Common myeloid progenitor, CD34-positive (primary cell): Measurements from ENCODE around the gene CDH26.
A peak's percentile ranks its signal among the peaks of the same experiment; 100 is the strongest.

Experiments
- CTCF ChIA-PET: fragments of 350-600 bp; sonication (Branson Sonifier 250); formaldehyde crosslinking; loops from one replicate; lab custom pipeline; 2021; ENCODE audit warnings: antibody characterized with exemption; lab: Charles Lee
- POLR2A ChIA-PET: fragments of 350-600 bp; sonication (Branson Sonifier 250); formaldehyde crosslinking; loops from one replicate; lab custom pipeline; 2021; ENCODE audit warnings: antibody characterized with exemption; lab: Charles Lee
- DNase-seq, 3 donors: peaks; one replicate each; pipeline versions ENCODE4 v3.0.0 to v3.0.0-alpha.2; 2013
- H3K27ac ChIP-seq, 2 experiments: 1 replicate in 1 of 2; 2 replicates in 1 of 2; pipeline ENCODE4 v1.7.0; 2013; ENCODE audit warnings: inconsistent platforms in 2 of 2, low read length in 2 of 2, mild to moderate bottlenecking in 2 of 2, low read depth in 1 of 2, moderate library complexity in 1 of 2; ENCODE audit not compliant: severe bottlenecking in 2 of 2, insufficient read depth in 1 of 2, poor library complexity in 1 of 2
- H3K27me3 ChIP-seq, 5 experiments: replicated peaks in 2 of 5; 1 replicate in 3 of 5; 2 replicates in 2 of 5; pipeline versions ENCODE4 v1.6.1 to v1.7.0; 2013; ENCODE audit warnings: low read length in 4 of 5, mild to moderate bottlenecking in 2 of 5, moderate library complexity in 2 of 5, inconsistent platforms in 1 of 5; ENCODE audit not compliant: insufficient read depth in 5 of 5, control insufficient read depth in 4 of 5
- H3K36me3 ChIP-seq, 4 experiments: 1 replicate in 2 of 4; 2 replicates in 2 of 4; pipeline versions ENCODE4 v1.6.1 to v1.7.0; 2013; ENCODE audit warnings: low read length in 3 of 4, control low read depth in 1 of 4, mild to moderate bottlenecking in 1 of 4; ENCODE audit not compliant: control insufficient read depth in 4 of 4, insufficient read depth in 4 of 4
- H3K4me1 ChIP-seq, 4 experiments: 1 replicate in 3 of 4; 2 replicates in 1 of 4; pipeline versions ENCODE4 v1.6.1 to v1.7.1; 2013; ENCODE audit warnings: low read length in 3 of 4, mild to moderate bottlenecking in 3 of 4, control low read depth in 1 of 4, inconsistent platforms in 1 of 4, moderate library complexity in 1 of 4; ENCODE audit not compliant: control insufficient read depth in 4 of 4, insufficient read depth in 4 of 4; ENCODE audit errors: control extremely low read depth in 1 of 4
- H3K4me3 ChIP-seq, 7 experiments: 1 replicate in 4 of 7; 2 replicates in 3 of 7; pipeline versions ENCODE4 v1.5.1 to v1.7.0; 2013; ENCODE audit warnings: mild to moderate bottlenecking in 7 of 7, low read length in 6 of 7, moderate library complexity in 6 of 7, inconsistent platforms in 2 of 7, low read depth in 2 of 7, control low read depth in 1 of 7; ENCODE audit not compliant: insufficient read depth in 4 of 7, control insufficient read depth in 1 of 7; ENCODE audit errors: extremely low read depth in 1 of 7
- H3K9me3 ChIP-seq, 5 experiments: 1 replicate in 4 of 5; 2 replicates in 1 of 5; pipeline versions ENCODE4 v1.6.1 to v1.7.1; 2013; ENCODE audit warnings: low read length in 4 of 5, mild to moderate bottlenecking in 2 of 5, inconsistent platforms in 1 of 5, low read depth in 1 of 5, moderate library complexity in 1 of 5; ENCODE audit not compliant: control insufficient read depth in 4 of 5, insufficient read depth in 2 of 5; ENCODE audit errors: control extremely low read depth in 1 of 5
- WGBS: methylation state at CpG from one replicate; pipeline ENCODE4 v1.1.5; 2013; ENCODE audit not compliant: insufficient coverage; 5-methylcytosine and 5-hydroxymethylcytosine counted together

CDH26 gene

GRCh38 chr20:59936409-59936808, 21.8 kb upstream of the CDH26 start:
- POLR2A ChIA-PET = no interaction called here
- no peaks in the 10 kb centered on the region for H3K27me3 ChIP-seq
- no peak for DNase-seq
- CTCF ChIA-PET = interaction anchor here (0.8 to 1.7 kb wide), 7 partner anchors 9 to 187 kb away, joined by 3 to 8 read pairs (median 4); no protein-coding TSS in a partner anchor
- no peak overlapping the region for H3K27ac ChIP-seq
- peaks cover 5 to 40% (median 38%) of the 10 kb centered on the region in 4 experiments for H3K4me1 ChIP-seq
- no peaks in the 10 kb centered on the region for H3K9me3 ChIP-seq
- H3K36me3 ChIP-seq = no peaks in the 10 kb centered on the region
- H3K4me3 ChIP-seq = no peak overlapping the region
- WGBS = 93% methylated on average over 2 of the region's 4 CpGs

- H3K9me3 ChIP-seq = no peaks in the 10 kb centered on the region
- H3K4me3 ChIP-seq = no peak overlapping the region
- ChIA-PET CTCF (interaction anchor here (0.8 to 1.8 kb wide), 7 partner anchors 10 to 119 kb away, joined by 3 to 8 read pairs (median 4); no protein-coding TSS in a partner anchor), POLR2A (no interaction called here)
- no peaks in the 10 kb centered on the region for H3K27me3 ChIP-seq
- H3K4me1 ChIP-seq = peaks cover 8 to 47% (median 42%) of the 10 kb centered on the region in 4 experiments
- H3K36me3 ChIP-seq = no peaks in the 10 kb centered on the region
- no peak overlapping the region for H3K27ac ChIP-seq
- 100% methylated on average over 3 of the region's 3 CpGs for WGBS
- no peak for DNase-seq
Observed at GRCh38 chr20:59937150-59937549, 21.1 kb upstream of the CDH26 start.

GRCh38 chr20:59938221-59938620, 20.0 kb upstream of the CDH26 start:
- Histone ChIP-seq H3K4me1 (peaks cover 8 to 46% (median 40%) of the 10 kb centered on the region in 4 experiments), H3K9me3 (no peaks in the 10 kb centered on the region), H3K27me3 (no peaks in the 10 kb centered on the region), H3K27ac (no peak overlapping the region), H3K4me3 (peak overlapping the region in 2 of 7 experiments; percentile 41 to 95), H3K36me3 (peaks cover 0 to 6% (median 0%) of the 10 kb centered on the region in 4 experiments)
- ChIA-PET CTCF (interaction anchor here (0.6 to 3.7 kb wide), 4 partner anchors 11 to 88 kb away, joined by 3 to 20 read pairs (median 4); no protein-coding TSS in a partner anchor), POLR2A (no interaction called here)
- WGBS = 80% methylated on average over 3 of the region's 4 CpGs
- DNase-seq = no peak

- peaks cover 8 to 46% (median 37%) of the 10 kb centered on the region in 4 experiments for H3K4me1 ChIP-seq
- peak overlapping the region in 3 of 7 experiments; percentile 41 to 95 (median 75) for H3K4me3 ChIP-seq
- no peak overlapping the region for H3K27ac ChIP-seq
- WGBS = 95% methylated on average over 6 of the region's 7 CpGs
- peaks cover 0 to 9% (median 1%) of the 10 kb centered on the region in 4 experiments for H3K36me3 ChIP-seq
- CTCF ChIA-PET = interaction anchor here (1.0 to 3.7 kb wide), 3 partner anchors 11 to 89 kb away, joined by 3 to 20 read pairs (median 4); no protein-coding TSS in a partner anchor
- POLR2A ChIA-PET = no interaction called here
- DNase-seq = no peak
- H3K27me3 ChIP-seq = no peaks in the 10 kb centered on the region
- no peaks in the 10 kb centered on the region for H3K9me3 ChIP-seq
Observed at GRCh38 chr20:59938696-59939051, 19.5 kb upstream of the CDH26 start.

- peaks cover 8 to 44% (median 34%) of the 10 kb centered on the region in 4 experiments for H3K4me1 ChIP-seq
- peak overlapping the region in 1 of 2 experiments; percentile 84 for H3K27ac ChIP-seq
- POLR2A ChIA-PET = interaction anchor here (1.3 kb wide), 1 partner anchor 9 kb away, joined by 3 read pairs; no protein-coding TSS in a partner anchor
- 46% methylated on average over 101 of the region's 104 CpGs for WGBS
- H3K27me3 ChIP-seq = no peaks in the 10 kb centered on the region
- peak in 2 of 3 donors; percentile 19 to 26 for DNase-seq
- peaks cover 0 to 14% (median 6%) of the 10 kb centered on the region in 4 experiments for H3K36me3 ChIP-seq
- CTCF ChIA-PET = interaction anchor here (0.6 to 3.7 kb wide), 6 partner anchors 10 to 508 kb away, joined by 3 to 20 read pairs (median 4); no protein-coding TSS in a partner anchor
- no peaks in the 10 kb centered on the region for H3K9me3 ChIP-seq
- H3K4me3 ChIP-seq = peak overlapping the region; percentile 75 to 95 (median 85)
Observed at GRCh38 chr20:59939052-59939878, 19.0 kb upstream of the CDH26 start.

GRCh38 chr20:59939879-59940128, 18.4 kb upstream of the CDH26 start:
- POLR2A ChIA-PET = interaction anchor here (0.9 to 1.3 kb wide), 3 partner anchors 9 to 273 kb away, joined by 3 read pairs; no protein-coding TSS in a partner anchor
- no peaks in the 10 kb centered on the region for H3K27me3 ChIP-seq
- CTCF ChIA-PET = interaction anchor here (0.6 to 3.7 kb wide), 6 partner anchors 10 to 507 kb away, joined by 3 to 20 read pairs (median 6); no protein-coding TSS in a partner anchor
- no peak for DNase-seq
- H3K4me1 ChIP-seq = peaks cover 8 to 43% (median 34%) of the 10 kb centered on the region in 4 experiments
- peak overlapping the region; percentile 15 to 84 for H3K27ac ChIP-seq
- no peaks in the 10 kb centered on the region for H3K9me3 ChIP-seq
- WGBS = 0% methylated on average over 19 of the region's 24 CpGs
- H3K36me3 ChIP-seq = peaks cover 0 to 19% (median 11%) of the 10 kb centered on the region in 4 experiments
- peak overlapping the region; percentile 75 to 95 (median 85) for H3K4me3 ChIP-seq
